GM15510 (cell line): ENCODE results near the gene SHISAL2A.

Source experiments
- POLR2A ChIP-seq: IDR thresholded peaks from 3 replicates; pipeline ENCODE4 v1.6.1; 2011; ENCODE audit warnings: borderline replicate concordance; ENCODE audit not compliant: insufficient read length; ENCODE audit errors: extremely low read depth

Gene SHISAL2A

DNA sequence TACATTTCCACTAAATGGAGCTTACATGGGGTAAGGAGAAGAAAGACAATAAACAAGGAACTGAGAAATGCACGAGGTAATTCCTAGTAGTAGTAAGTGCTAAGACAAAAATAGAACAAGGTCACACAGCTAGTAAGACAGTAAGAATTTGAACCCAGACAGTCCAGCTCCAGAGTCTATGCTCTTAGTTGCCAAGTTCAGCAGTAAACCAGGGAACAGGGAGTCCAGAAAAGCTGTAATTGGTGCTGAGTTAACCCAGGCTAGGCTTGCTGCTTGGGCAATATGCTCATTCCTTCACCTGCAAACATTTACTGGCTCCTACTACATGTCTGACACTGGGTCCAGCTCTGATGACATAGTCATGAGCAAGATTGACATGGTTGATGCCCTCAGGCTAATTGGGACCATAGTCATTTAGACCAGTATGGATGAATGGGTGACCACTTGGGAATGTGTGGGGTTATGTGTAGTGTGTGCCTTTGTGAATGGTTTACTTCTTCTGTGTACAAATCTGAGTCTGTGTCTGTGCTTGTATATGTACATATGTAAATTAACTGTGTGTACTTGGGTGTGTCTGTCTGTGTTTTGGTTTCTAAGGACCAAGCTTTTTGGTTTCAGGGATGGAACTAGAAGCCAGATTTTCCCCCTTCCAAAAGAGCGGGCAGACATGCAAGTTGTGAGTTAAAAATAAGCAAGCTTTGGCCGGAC lies 28.8 kb upstream of the SHISAL2A start:
- no peak for TF ChIP-seq POLR2A

DNA sequence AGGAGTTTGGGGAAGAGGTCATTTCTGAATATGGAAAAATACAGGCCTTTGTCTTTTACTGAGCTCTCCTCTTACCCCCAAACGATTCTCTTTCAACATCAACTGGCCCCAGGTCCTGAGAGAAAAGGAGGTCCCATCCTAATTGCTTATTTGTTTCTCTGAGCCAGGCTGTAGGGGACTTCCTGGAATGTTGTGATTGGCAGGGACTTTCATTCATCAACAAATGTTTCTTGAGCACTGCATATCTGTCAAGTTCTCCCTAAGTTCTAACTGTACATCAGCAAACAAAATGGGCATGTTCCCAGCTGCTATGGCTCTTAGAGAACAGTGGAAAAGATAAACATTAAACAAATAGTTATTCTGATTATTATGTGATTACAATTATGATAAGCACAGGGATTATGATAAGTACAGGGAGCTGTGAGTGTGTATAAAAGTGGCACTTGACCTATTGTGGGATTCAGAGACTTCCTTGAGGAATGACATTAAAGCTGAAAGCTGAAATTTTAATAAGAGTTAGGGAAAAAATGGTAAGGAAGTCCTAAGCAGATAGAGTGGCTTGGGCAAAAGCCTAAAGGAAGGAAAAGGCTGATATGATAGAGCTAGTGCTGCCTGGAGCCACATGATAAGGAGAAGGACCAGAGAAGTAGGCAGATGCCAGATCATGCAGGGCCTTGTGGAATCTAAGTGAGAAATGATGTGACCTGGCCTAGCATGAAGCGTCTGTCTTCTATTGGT lies 19.2 kb upstream of the SHISAL2A start:
- no peak for TF ChIP-seq POLR2A

DNA sequence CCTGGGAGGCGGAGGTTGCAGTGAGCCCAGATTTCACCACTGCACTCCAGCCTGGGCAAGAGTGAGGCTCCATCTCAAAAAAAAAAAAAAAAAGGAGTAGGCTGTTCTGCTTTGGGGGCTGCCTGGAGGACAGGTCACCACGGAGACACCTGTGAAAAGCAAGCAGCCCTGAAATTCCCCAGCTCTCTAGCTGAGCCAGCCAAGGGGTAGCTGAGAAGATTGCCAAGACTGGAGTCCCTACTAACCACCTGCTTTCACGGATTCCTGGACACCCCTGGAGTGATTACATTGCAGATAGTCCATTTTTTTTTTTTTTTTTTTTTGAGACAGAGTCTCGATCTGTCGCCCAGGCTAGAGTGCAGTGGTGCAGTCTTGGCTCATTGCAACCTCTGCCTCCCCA lies 18.3 kb upstream of the SHISAL2A start:
- no peak for TF ChIP-seq POLR2A

DNA sequence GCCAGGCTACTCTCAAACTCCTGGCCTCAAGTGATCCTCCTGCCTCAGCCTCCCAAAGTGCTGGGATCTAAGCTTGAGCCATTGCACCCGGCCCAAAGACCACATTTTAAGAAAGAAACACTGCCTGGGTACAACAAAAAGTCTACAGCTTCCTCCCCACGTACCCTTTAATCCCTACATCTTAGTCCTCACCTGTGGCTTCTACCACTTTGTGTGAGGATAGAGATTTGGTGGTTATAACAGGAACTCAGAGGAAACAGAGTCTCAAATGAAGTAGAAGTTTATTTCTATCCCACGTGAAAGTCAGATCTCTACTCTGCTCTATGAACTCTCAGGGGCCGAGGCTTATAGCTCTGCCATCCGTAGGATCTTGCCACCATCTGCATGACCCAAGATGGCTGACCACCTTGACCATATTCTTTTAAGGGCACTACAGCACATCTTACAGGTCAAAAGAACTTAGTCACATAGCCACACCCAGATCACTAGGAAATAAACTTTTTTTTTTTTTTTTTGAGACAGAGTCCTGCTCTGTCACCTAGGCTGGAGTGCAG lies 17.4 kb upstream of the SHISAL2A start:
- no peak for TF ChIP-seq POLR2A

DNA sequence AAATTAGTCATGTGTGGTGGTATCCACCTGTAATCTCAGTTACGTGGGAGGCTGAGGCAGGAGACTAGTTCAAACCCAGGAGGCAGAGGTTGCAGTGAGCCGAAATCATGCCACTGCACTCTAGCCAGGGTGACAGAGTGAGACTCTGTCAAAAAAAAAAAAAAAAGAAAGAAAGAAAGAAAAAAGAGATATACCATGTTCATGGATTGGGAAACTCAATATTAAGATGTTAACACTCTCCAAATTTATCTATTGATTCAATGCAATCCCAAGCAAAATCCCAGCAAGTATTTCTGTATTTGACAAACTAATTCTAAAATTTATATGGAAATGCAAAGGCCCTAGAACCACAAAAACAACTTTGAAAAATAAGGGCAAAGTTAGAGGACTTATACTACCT lies 11.0 kb upstream of the SHISAL2A start:
- no peak for TF ChIP-seq POLR2A

DNA sequence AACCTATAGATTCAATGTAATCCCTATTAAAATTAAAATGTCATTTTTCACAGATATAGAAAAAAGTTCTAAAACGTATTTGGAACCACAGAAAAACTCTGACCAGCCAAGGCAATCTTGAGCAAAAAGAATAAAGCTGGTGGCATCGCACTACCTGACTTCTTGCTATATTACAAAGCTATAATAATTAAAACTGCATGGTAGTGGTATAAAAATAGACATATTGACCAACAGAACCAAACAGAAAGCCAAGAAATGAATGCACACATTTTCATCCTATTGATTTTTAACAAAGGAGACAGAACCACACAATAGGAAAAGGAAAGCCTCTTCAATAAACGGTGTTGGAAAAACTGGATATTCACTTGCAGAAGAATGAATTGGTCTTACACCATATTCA lies 9.2 kb upstream of the SHISAL2A start:
- TF ChIP-seq POLR2A: no peak

DNA sequence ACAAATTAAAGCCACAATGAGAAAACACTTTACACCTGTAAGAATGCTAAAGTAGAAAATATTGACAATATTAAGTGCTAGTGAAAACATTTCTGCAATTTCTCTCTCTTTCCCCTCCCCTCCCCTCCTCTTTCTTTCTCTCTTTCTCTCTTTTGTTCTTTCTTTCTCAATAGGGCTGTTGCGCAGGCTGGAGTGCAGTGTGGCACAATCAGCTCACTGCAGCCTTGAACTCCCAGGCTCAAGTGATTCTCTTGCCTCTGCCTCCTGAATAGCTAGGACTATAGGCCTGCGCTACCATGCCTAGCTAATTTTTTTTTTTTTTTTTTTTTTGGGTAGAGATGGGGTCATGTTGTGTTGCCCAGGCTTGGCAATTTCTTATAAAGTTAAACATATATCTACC lies 5.9 kb upstream of the SHISAL2A start:
- TF ChIP-seq POLR2A: no peak

DNA sequence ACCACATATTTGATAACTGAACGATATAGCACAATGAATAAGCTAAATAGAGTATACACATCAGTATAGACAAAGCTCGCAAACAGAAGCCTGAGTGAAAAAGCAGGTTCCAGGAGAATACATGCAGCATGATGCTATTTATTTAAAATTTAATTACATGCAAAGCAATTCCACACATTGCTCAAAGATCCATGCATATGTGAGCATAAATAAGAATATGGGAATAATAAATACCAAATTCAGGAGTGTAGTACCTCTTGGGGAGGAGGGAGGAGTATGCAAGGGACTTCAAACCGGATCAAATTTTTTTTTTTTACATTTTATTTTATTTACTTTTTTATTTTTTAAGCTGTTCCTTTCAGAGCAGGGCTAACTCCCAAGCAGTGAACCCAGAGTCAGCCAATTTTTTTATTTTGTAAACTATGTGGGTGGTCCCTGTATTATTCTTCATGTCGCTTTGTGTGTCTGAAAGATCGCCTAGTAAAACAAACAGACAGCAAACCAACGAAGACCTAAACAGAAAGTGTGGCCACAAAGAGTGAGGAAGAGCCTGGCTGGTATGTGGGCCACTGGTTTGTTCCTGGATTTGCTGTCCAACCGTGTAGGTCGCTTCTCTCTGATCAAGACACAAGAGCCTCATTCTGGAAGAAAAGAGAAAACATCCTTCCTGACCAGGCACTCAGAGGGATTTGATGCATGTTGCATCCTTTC lies 4.2 kb upstream of the SHISAL2A start:
- TF ChIP-seq POLR2A: no peak

DNA sequence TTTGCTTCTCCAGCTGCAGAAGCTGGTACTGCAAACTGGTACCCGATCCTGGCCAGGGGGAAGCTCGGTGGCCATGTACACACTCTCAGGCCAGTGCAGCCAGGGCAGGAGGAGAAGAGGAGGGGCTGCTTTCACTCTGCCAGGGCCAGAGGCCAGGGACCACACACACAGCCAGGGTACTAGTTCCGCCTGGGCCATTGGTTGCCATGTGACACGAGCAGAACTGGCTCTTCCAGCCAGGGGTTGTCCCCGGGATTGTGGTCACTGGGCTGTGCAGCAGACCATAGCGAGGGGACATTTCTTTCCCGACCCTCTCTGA lies 3.7 kb upstream of the SHISAL2A start:
- no peak for TF ChIP-seq POLR2A

DNA sequence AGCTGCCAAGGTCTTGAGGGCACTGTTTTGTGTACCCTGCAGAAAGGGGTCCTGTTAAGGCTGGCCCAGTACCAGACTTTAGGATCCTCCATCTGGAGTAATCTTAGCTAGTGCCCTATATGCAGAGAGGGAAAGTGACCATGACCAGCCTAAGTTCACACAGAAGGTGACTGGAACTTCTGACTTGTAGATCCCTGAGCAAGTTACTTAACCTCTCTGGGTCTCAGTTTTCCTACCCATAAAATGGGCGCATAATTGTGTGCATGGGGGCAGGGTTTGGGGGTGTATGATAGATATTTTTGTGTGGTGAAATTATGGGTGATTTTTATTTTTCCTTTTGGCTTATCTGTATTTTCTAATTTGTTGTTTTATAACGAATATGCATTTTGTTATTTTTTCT lies 3.3 kb upstream of the SHISAL2A start:
- no peak for TF ChIP-seq POLR2A

DNA sequence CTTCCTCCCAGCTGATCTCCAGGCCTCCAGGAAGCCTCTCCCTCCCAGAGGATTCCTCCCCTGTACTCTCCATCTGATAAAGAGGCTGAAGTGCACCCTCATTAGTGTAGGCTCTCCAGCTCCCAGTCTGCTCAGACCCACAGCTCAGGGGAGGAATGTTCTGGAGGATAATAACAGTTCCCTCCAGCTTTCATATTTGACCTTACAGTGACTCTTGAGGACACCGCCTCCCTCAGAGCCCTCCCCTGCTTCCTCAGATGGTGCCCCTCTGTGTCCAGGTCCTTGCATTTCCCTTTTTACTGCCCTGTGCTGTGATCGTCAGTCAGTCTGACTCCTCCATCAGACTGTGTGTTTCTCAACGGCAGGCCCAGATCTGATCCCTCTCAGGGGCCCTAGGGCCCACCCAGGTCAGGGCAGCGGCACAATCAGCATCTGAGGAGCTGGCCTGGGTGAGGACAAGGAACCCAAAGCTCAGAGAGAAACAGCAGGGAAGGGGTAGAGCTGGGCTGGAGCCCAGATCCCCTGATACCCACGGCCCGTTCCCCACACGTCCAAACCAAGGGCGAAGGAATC lies 1.1 kb upstream of the SHISAL2A start:
- no peak for TF ChIP-seq POLR2A

DNA sequence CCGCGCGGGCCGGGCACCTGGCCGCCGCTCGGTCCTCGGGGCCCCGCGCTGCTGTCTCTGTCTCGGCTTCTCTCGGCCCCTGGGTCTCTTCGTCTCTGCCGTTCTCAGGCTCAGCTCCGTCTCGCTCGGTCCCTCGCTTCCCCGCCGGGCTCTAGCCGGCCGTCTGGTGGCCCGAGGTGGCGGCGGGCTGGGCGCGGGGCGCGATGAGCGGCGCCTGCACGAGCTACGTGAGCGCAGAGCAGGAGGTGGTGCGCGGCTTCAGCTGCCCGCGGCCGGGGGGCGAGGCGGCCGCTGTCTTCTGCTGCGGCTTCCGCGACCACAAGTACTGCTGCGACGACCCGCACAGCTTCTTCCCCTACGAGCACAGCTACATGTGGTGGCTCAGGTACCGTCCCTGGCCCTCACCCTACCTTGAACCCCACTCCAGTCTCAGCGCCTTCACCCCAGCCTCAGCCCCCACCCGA lies 355 bp downstream of the SHISAL2A start:
- TF ChIP-seq POLR2A: no peak

DNA sequence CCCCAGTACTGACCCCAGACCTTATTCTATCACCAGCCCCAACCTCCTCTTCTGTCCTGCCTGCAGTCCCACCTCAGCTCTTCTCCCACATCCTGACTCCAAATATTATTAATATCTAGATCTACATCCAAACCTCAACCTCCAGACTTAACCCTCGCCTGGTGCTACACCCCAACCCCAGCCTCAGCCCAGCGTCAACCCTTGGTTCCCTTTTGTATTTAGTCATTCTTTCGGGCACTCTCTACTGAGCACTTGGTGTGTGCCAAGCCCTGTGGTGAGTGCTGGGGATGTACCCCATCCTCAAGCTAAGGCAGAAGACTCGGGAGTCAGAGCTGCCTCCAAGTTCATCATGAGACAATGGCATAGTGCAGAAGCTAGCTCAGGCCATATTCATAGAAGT lies 1.1 kb downstream of the SHISAL2A start:
- TF ChIP-seq POLR2A: no peak

DNA sequence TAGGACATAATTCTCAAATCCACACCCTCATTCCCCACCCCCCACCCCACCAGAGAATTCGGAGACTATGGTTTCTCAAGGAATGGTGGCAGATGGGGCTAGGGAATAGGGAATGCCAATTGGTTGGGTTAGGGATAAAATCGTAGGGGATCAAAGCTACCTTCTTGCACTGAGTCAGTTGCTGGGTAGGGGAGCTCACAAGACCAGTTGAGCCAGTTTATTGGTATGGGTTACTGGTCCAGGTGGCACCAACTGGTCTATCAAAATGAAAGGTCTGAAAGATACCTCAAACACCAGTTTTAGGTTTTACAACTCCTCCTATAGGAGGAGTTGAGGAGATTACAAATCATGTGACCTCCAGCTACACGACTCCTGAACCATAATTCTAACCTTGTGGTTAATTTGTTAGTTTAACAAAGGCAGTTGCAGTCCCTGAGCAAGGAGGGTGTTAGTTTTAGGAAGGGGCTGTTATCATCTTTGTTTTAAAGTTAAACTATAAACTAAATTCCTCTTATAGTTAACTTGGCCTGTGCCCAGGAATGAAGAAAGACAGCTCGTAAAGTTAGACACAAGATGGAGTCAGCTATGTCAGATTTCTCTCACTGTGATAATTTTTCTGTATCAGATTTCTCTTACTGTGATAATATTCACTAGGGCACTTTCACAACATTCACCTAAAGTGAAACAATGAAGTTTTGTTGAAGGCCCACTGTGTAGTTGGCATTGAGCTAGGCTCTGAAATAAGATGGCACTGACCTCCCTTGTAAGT lies 2.5 kb downstream of the SHISAL2A start:
- TF ChIP-seq POLR2A: no peak
